Retinal pigment epithelial cell (primary cell): ENCODE measurements around the gene F12.

Experiments
- DNase-seq: peaks from one replicate; pipeline ENCODE4 v3.0.0-alpha.2; 2010; ENCODE audit warnings: low read depth
- H3K4me3 ChIP-seq: 2 replicates; pipeline ENCODE4 v1.5.1; 2011; ENCODE audit warnings: mild to moderate bottlenecking, low read length, control low read depth, moderate library complexity
- CTCF ChIP-seq: conservative IDR thresholded peaks from 2 replicates; pipeline ENCODE4 v1.5.1; 2011; ENCODE audit warnings: low read depth, low read length, control low read depth, inconsistent platforms

F12 gene

DNA sequence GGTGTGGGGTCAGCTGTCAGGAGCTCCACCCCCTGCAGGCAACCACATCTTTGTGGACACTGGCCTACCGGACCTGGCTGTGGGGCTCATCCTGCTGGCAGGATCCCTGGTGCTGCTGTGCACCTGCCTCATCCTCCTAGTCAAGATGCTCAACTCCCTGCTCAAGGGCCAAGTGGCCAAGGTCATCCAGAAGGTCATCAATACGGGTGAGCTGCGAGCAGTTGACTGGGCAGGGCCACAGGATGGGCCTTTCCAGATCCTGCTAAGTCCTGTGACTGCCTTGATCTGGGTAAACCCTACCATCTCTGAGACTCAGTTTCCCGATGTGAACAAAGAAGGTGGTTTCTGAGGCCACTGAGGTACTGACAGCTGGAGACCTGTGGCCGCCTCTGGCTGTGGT lies 15.4 kb downstream of the F12 start:
- no peak for TF ChIP-seq CTCF
- no peak overlapping the region for H3K4me3 ChIP-seq
- DNase-seq: no peak

GRCh38 chr5:177393206-177393765 lies 16.1 kb downstream of the F12 start:
- no peak for TF ChIP-seq CTCF
- no peak overlapping the region for H3K4me3 ChIP-seq
- no peak for DNase-seq

GRCh38 chr5:177392765-177393164 lies 16.6 kb downstream of the F12 start:
- no peak overlapping the region for H3K4me3 ChIP-seq
- DNase-seq: no peak
- TF ChIP-seq CTCF: no peak

- TF ChIP-seq CTCF: peak; percentile 92
- no peak overlapping the region for H3K4me3 ChIP-seq
- DNase-seq: peak; percentile 36
Measured at GRCh38 chr5:177390363-177391300, 18.7 kb downstream of the F12 start.

- TF ChIP-seq CTCF: no peak
- H3K4me3 ChIP-seq: no peak overlapping the region
- DNase-seq: peak; percentile 73
Measured at GRCh38 chr5:177389241-177390169, 19.9 kb downstream of the F12 start.

DNA sequence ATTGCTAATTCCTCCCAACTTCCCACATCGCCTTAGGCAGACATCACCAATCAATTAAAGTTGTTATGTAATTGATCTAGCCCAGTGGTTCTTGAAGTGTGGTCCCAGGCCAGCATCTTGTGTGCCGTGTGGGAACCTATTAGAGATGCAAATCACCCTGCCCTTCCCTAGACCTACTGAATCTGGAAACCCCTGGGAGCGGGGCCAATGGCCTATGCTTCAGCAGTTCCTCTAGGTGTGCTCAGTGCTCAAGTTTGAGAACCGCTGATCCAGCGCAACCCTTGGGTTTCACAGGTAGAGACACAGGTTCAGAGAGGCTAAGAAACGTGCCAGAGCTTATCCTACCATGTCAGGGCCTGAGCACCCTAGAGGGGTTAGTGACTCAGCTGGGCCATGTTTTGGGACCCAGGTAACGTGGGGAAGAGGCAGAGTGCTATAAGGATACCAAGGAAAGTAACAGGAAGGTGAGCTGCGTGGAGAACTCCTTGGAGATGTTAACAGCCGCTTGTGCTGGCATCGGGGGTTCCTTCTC lies 20.8 kb downstream of the F12 start:
- H3K4me3 ChIP-seq: no peak overlapping the region
- TF ChIP-seq CTCF: no peak
- DNase-seq: no peak
